HG03460 (cell line): ENCODE results near the gene COQ6.
"Not testable (repeated sequence)": the region's sequence is repeated elsewhere in the genome, so short reads cannot be mapped to it uniquely, and the experiment has no call there.

Experiments
- ATAC-seq: cut with Tn5 transposase; IDR thresholded peaks from one replicate; pipeline ENCODE4 v1.9.1; 2021; ENCODE audit not compliant: unreplicated experiment

Gene COQ6

GRCh38 chr14:73949752-73950734 is at the start of gene COQ6, which contains the start of gene FAM161B:
TSS of gene COQ6 (plus strand) at chr14:73950302. CDS start at chr14:73950333, 31 bp downstream.
TSS of gene FAM161B (minus strand) at chr14:73950094. CDS start at chr14:73950026, 68 bp downstream.
- ATAC-seq, result peak; percentile 88

- no peak for ATAC-seq
Observed at GRCh38 chr14:73903028-73903427, 47.1 kb upstream of the COQ6 start.

GRCh38 chr14:73909681-73910080 is 40.4 kb upstream of the COQ6 start:
- no peak for ATAC-seq

- no peak for ATAC-seq
Observed at GRCh38 chr14:73913256-73913655, 36.8 kb upstream of the COQ6 start.

- no peak for ATAC-seq
Observed at GRCh38 chr14:73916324-73916723, 33.8 kb upstream of the COQ6 start.

GRCh38 chr14:73919457-73919856 is 30.6 kb upstream of the COQ6 start:
- ATAC-seq, result not testable (repeated sequence)

GRCh38 chr14:73924337-73924736 is 25.8 kb upstream of the COQ6 start:
- no peak for ATAC-seq

- no peak for ATAC-seq
Observed at GRCh38 chr14:73935666-73936065, 14.4 kb upstream of the COQ6 start.

GRCh38 chr14:73936548-73936947 is 13.6 kb upstream of the COQ6 start:
- no peak for ATAC-seq

- no peak for ATAC-seq
Observed at GRCh38 chr14:73937012-73937411, 13.1 kb upstream of the COQ6 start.

GRCh38 chr14:73942180-73942579 is 7.9 kb upstream of the COQ6 start:
- ATAC-seq, result no peak

GRCh38 chr14:73943083-73943482 is 7.0 kb upstream of the COQ6 start:
- no peak for ATAC-seq

GRCh38 chr14:73944432-73945158 is 5.5 kb upstream of the COQ6 start:
- no peak for ATAC-seq

- ATAC-seq, result no peak
Observed at GRCh38 chr14:73945159-73945670, 4.9 kb upstream of the COQ6 start.

- no peak for ATAC-seq
Observed at GRCh38 chr14:73953731-73954130, 3.6 kb downstream of the COQ6 start.

GRCh38 chr14:73955674-73956073 is 5.6 kb downstream of the COQ6 start:
- ATAC-seq, result no peak

GRCh38 chr14:73958591-73958990 is 8.5 kb downstream of the COQ6 start:
- ATAC-seq, result no peak

GRCh38 chr14:73961192-73961591 is 11.1 kb downstream of the COQ6 start:
- no peak for ATAC-seq

GRCh38 chr14:73965216-73965615 is 15.1 kb downstream of the COQ6 start:
- no peak for ATAC-seq

GRCh38 chr14:73968885-73969284 is 18.8 kb downstream of the COQ6 start:
- no peak for ATAC-seq

GRCh38 chr14:73973497-73973896 is 23.4 kb downstream of the COQ6 start:
- ATAC-seq, result no peak

GRCh38 chr14:73976125-73976524 is 26.0 kb downstream of the COQ6 start:
- ATAC-seq, result no peak
